Thymus (tissue), 11 donors: ENCODE measurements around the gene DDB1. TPM values are rescaled to one million over a fixed set of nuclear protein-coding genes. Genes with fewer than 3 reads are reported as not detected.

Experiments
- DNase-seq, 9 donors: peaks; one replicate each; pipeline ENCODE4 v3.0.0-alpha.2; 2013; ENCODE audit warnings: low spot score in 9 of 9, low read depth in 6 of 9, missing footprints in 1 of 9
- H3K27ac ChIP-seq, 2 donors: one replicate each; pipeline ENCODE4 v1.5.1; 2013; ENCODE audit warnings: control low read depth in 1 of 2, low read depth in 1 of 2, low read length in 1 of 2, mild to moderate bottlenecking in 1 of 2, moderate library complexity in 1 of 2
- H3K27me3 ChIP-seq, 2 donors: one replicate each; pipeline ENCODE4 v1.5.1; 2013; ENCODE audit warnings: low read length in 1 of 2; ENCODE audit not compliant: control insufficient read depth in 2 of 2, insufficient read depth in 1 of 2
- H3K36me3 ChIP-seq, 2 donors: one replicate each; pipeline ENCODE4 v1.5.1; 2013; ENCODE audit warnings: low read length in 1 of 2, mild to moderate bottlenecking in 1 of 2, moderate library complexity in 1 of 2; ENCODE audit not compliant: control insufficient read depth in 2 of 2, insufficient read depth in 2 of 2
- H3K4me1 ChIP-seq, 2 donors: one replicate each; pipeline ENCODE4 v1.5.1; 2013; ENCODE audit warnings: low read length in 2 of 2; ENCODE audit not compliant: control insufficient read depth in 2 of 2, insufficient read depth in 2 of 2
- H3K4me3 ChIP-seq, 2 donors: one replicate each; pipeline ENCODE4 v1.5.1; 2013; ENCODE audit warnings: low read length in 2 of 2, control low read depth in 1 of 2, mild to moderate bottlenecking in 1 of 2
- H3K9me3 ChIP-seq, 2 donors: one replicate each; pipeline ENCODE4 v1.5.1; 2013; ENCODE audit warnings: low read length in 1 of 2, mild to moderate bottlenecking in 1 of 2; ENCODE audit not compliant: control insufficient read depth in 2 of 2, insufficient read depth in 1 of 2
- WGBS: extraction: QIAGEN DNeasy Blood & Tissue Kit; methylation state at CpG from one replicate; pipeline ENCODE4 v1.1.7; 2013; 5-methylcytosine and 5-hydroxymethylcytosine counted together
- polyA plus RNA-seq: library from polyadenylated mRNA; stranded (reverse); fragments of 200-250 nt; gene quantifications from one replicate; pipeline ENCODE4 v1.2.3, GENCODE V29; 2013
- total RNA-seq: library from RNA; stranded (reverse); fragments of 120-200 nt; gene quantifications from one replicate; pipeline ENCODE4 v1.2.4, GENCODE V29; 2013
- donor health status: healthy.

Gene DDB1
- total and polyA plus RNA-seq, 2 donors, result 129 to 197 TPM

DNA sequence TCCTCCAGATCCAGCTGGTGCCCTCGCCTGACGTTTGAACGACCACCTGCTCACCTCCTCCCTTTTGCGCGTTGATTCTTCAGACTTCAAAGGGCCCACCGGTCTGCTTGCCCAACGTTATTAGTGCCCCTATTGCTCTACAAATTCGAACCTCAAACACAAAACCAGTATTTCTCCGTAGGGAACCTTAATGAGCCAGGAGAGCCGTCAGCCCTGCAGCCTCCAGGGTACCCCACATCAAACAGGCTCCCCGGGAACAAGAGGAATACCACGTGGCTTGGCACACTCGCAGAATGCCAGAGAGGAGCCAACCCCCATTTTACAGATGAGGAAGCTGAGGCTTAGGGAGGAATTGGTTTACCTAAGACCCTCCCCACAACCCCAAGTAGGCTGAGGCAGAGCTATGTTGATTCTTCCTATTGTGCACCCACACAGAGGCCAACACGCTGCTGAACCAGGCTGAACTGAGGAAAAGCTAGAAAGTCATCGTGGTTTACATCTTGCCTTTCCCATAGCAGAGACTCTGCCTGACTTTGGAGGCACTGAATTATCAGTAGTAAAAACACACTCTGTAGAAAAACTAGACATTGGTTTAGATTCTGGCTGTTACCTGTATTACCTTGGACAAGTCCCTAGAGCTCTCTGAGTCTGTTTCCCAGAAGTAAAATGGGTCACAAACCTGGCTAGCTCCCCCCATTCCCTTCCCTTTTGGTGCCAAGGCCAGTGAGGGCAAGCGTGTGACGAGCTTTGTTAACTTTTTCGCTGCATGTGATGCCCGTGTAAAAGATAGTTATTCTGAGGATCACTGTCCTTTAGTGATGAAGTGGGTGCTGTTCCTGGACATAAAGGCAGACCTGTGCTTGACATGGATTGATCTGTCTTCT, 887 bp upstream of the DDB1 start:
- Histone ChIP-seq H3K36me3 (peaks cover 10 to 24% of the 10 kb centered on the region in 2 donors), H3K27me3 (no peaks in the 10 kb centered on the region), H3K9me3 (no peaks in the 10 kb centered on the region), H3K4me1 (peaks cover 13 to 41% of the 10 kb centered on the region in 2 donors), H3K27ac (peak overlapping the region; percentile 96 to 97), H3K4me3 (peak overlapping the region; percentile 80 to 84)
- DNase-seq, result peak in 3 of 9 donors; percentile 15 to 31 (median 23)
- WGBS, result 26% methylated on average over 19 of the region's 19 CpGs

GRCh38 chr11:61332281-61332796, 566 bp downstream of the DDB1 start:
- peak overlapping the region; percentile 80 to 84 for H3K4me3 ChIP-seq
- H3K27ac ChIP-seq, result peak overlapping the region; percentile 79 to 95
- peaks cover 13 to 41% of the 10 kb centered on the region in 2 donors for H3K4me1 ChIP-seq
- DNase-seq, result peak in 1 of 9 donors; percentile 19
- peaks cover 23 to 39% of the 10 kb centered on the region in 2 donors for H3K36me3 ChIP-seq
- no peaks in the 10 kb centered on the region for H3K27me3 ChIP-seq
- no peaks in the 10 kb centered on the region for H3K9me3 ChIP-seq
- 1% methylated on average over 24 of the region's 24 CpGs for WGBS

GRCh38 chr11:61331651-61332050, 1.3 kb downstream of the DDB1 start:
- WGBS, result 89% methylated on average over 6 of the region's 6 CpGs
- H3K36me3 ChIP-seq, result peaks cover 29 to 46% of the 10 kb centered on the region in 2 donors
- H3K27me3 ChIP-seq, result no peaks in the 10 kb centered on the region
- H3K9me3 ChIP-seq, result no peaks in the 10 kb centered on the region
- no peak for DNase-seq
- no peak overlapping the region for H3K27ac ChIP-seq
- peaks cover 13 to 41% of the 10 kb centered on the region in 2 donors for H3K4me1 ChIP-seq
- H3K4me3 ChIP-seq, result peak overlapping the region; percentile 80 to 84

GRCh38 chr11:61329871-61330270, 3.0 kb downstream of the DDB1 start:
- WGBS, result 98% methylated on average over 4 of the region's 4 CpGs
- Histone ChIP-seq H3K4me3 (no peak overlapping the region), H3K4me1 (peaks cover 10 to 28% of the 10 kb centered on the region in 2 donors), H3K27me3 (no peaks in the 10 kb centered on the region), H3K27ac (no peak overlapping the region), H3K36me3 (peaks cover 45 to 63% of the 10 kb centered on the region in 2 donors), H3K9me3 (no peaks in the 10 kb centered on the region)
- no peak for DNase-seq

GRCh38 chr11:61328351-61328750, 4.6 kb downstream of the DDB1 start:
- no peak overlapping the region for H3K4me3 ChIP-seq
- H3K27me3 ChIP-seq, result no peaks in the 10 kb centered on the region
- peaks cover 57 to 76% of the 10 kb centered on the region in 2 donors for H3K36me3 ChIP-seq
- 97% methylated on average over 9 of the region's 9 CpGs for WGBS
- DNase-seq, result no peak
- H3K4me1 ChIP-seq, result peaks cover 10 to 15% of the 10 kb centered on the region in 2 donors
- H3K27ac ChIP-seq, result no peak overlapping the region
- no peaks in the 10 kb centered on the region for H3K9me3 ChIP-seq

- H3K4me3 ChIP-seq, result no peak overlapping the region
- no peaks in the 10 kb centered on the region for H3K9me3 ChIP-seq
- peaks cover 10 to 13% of the 10 kb centered on the region in 2 donors for H3K4me1 ChIP-seq
- no peak for DNase-seq
- no peak overlapping the region for H3K27ac ChIP-seq
- H3K36me3 ChIP-seq, result peaks cover 64 to 83% of the 10 kb centered on the region in 2 donors
- H3K27me3 ChIP-seq, result no peaks in the 10 kb centered on the region
Measured at GRCh38 chr11:61327669-61328071, 5.2 kb downstream of the DDB1 start.

GRCh38 chr11:61325649-61326414, 7.1 kb downstream of the DDB1 start:
- H3K36me3 ChIP-seq, result peaks cover 81 to 91% of the 10 kb centered on the region in 2 donors

GRCh38 chr11:61315260-61315659, 17.6 kb downstream of the DDB1 start:
- WGBS, result 97% methylated on average over 2 of the region's 2 CpGs
- no peak for DNase-seq
- peaks cover 0 to 2% of the 10 kb centered on the region in 2 donors for H3K9me3 ChIP-seq

More at GRCh38 chr11:61325649-61326414, 7.1 kb downstream of the DDB1 start:
- no peaks in the 10 kb centered on the region for H3K27me3 ChIP-seq
- no peaks in the 10 kb centered on the region for H3K4me1 ChIP-seq
- H3K9me3 ChIP-seq, result no peaks in the 10 kb centered on the region
- WGBS, result 96% methylated on average over 2 of the region's 2 CpGs
- H3K4me3 ChIP-seq, result no peak overlapping the region
- DNase-seq, result peak in 1 of 9 donors; percentile 23
- no peak overlapping the region for H3K27ac ChIP-seq

More at GRCh38 chr11:61315260-61315659, 17.6 kb downstream of the DDB1 start:
- Histone ChIP-seq H3K4me3 (no peak overlapping the region), H3K27ac (no peak overlapping the region), H3K27me3 (no peaks in the 10 kb centered on the region), H3K4me1 (no peaks in the 10 kb centered on the region), H3K36me3 (peaks cover 60 to 85% of the 10 kb centered on the region in 2 donors)
